ENCODE measurements around the gene CYB5RL.
"Not testable (repeated sequence)": the region's sequence is repeated elsewhere in the genome, so short reads cannot be mapped to it uniquely, and the experiment has no call there.

Gene CYB5RL

DNA sequence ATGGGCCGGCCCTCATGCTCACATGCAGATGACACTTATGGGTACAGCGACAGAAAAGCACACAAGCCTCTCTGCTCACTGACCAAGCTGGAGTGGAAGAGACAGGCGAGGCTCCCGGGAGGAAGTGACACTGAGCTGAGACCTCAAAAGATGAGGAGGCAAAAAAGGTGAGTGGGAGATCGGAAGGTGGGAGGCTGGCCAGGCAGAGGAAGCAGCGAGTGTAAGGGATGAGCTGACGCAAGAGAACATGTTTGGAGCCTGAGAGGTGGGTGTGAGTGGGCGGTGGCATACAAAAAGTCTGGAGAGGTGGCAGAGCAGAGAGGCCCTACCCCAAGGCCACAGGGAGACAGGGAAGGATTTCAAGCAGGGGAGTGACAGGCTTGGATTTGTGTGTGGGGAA, 28.8 kb downstream of the CYB5RL start:
- TF ChIP-seq, protein P1, sequence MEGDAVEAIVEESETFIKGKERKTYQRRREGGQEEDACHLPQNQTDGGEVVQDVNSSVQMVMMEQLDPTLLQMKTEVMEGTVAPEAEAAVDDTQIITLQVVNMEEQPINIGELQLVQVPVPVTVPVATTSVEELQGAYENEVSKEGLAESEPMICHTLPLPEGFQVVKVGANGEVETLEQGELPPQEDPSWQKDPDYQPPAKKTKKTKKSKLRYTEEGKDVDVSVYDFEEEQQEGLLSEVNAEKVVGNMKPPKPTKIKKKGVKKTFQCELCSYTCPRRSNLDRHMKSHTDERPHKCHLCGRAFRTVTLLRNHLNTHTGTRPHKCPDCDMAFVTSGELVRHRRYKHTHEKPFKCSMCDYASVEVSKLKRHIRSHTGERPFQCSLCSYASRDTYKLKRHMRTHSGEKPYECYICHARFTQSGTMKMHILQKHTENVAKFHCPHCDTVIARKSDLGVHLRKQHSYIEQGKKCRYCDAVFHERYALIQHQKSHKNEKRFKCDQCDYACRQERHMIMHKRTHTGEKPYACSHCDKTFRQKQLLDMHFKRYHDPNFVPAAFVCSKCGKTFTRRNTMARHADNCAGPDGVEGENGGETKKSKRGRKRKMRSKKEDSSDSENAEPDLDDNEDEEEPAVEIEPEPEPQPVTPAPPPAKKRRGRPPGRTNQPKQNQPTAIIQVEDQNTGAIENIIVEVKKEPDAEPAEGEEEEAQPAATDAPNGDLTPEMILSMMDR (IDR thresholded peaks at IDR 0.05; ENCODE audit: control extremely low read depth, extremely low read depth, low read depth, missing control alignments), result no peak
- ChIA-PET POLR2A (no interaction called here), CTCF (interaction anchor here (1.1 to 2.5 kb wide), 4 partner anchors 9 to 49 kb away, joined by 3 to 9 read pairs (median 4); no protein-coding TSS in a partner anchor)

DNA sequence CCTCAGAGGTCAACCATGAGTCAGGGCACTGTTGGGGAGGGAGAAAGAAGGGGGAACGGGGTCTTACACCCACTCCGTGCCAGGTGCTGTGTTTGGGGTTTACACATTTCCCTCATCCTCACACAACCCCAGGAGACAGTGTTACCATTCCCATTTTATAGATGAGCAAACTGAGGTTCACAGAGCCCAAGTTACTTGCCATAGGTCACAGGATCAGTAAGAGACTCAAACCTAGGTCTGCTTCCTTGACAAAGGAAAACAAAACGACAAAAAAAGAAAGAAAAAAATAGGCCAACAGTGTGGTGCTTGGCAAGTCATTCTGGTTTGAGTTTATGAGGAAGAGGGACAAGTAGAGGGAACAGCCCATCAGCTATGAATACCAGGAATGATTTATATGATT, 30.8 kb downstream of the CYB5RL start:
- TF ChIP-seq, protein P1 (IDR thresholded peaks at IDR 0.05; ENCODE audit: control extremely low read depth, extremely low read depth, low read depth, missing control alignments), result no peak
- CTCF ChIA-PET, result no interaction called here
- no peak for DNase-seq (ENCODE audit: extremely low spot score)
- POLR2A ChIA-PET, result no interaction called here

More for the DNA sequence above, 28.8 kb downstream of the CYB5RL start:
- no peak for DNase-seq (ENCODE audit: extremely low spot score)

DNA sequence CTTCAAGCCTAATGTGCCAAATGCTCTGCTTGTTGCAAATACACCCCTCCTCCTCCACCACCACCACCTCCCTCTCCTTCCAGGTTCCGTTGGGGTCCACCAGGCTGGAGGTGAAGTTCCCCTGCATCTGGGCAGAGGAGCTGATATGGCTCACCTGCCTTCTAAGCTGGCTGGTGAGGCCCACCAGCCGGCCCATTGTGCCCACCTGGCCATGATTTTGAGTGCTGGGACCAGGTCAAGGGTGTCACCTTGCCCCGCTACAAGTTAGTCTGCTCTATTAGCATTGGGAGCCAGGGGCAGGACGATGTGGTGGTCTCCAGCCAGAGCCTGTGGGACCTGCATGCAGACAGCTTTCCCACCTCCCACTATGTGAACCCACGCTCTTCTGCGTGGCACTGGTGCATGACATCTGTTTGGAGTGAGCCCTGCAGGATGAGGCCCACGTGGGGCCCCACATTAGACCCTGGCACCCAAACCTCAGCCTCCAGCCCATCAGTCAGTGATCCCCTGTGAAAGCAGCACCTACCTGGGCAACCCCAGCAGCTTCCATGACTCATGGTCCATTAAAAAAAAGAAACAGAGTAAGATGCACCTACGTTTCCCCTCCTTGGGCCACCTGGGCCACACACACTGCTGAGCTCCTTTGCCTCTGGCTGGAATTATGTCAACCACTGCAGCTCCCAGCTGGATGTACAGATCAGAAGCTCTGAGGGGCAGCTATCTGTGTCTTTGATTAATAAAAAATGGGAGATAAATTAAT, 31.4 kb downstream of the CYB5RL start:
- ChIA-PET CTCF (no interaction called here), POLR2A (no interaction called here)
- TF ChIP-seq, protein P1 (IDR thresholded peaks at IDR 0.05; ENCODE audit: control extremely low read depth, extremely low read depth, low read depth, missing control alignments), result no peak
- DNase-seq (ENCODE audit: extremely low spot score), result no peak

DNA sequence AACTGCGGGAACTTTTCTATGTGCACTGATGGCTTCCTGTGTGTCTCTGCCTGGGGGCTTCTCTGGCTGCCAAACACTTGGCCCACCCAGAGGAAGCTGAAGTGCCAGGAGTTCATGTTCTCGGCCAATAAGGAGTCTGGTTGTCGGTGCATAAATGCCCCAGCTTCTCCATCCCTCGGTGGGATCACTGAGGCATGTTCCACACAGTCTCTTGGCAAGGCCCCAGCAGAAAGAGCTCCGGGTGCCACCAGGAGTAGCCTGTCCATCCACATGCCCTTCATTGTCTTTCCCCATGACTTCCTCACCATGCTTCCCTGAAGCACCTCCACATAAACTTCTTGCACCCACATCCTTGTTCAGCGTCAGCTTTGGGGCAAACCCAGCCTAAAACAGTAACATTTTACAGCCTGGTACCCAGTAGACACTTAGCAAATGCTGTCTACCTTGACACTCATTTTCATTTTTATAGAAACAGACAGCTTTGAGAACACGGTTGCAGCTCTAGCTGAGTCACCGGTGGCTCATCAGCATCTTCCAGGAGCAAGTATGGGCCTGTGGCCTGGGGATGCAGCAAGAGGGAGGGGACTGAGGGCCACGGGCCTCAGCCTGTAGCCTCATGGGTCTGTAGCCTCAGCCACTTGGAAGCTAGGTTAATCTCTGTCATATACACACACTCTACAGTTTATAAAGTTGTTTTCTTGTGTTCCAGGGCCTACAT, 32.2 kb downstream of the CYB5RL start:
- ChIA-PET CTCF (interaction anchor here (0.8 to 0.9 kb wide), 2 partner anchors 9 to 29 kb away, joined by 3 read pairs; no protein-coding TSS in a partner anchor), POLR2A (no interaction called here)
- DNase-seq (ENCODE audit: extremely low spot score), result no peak
- TF ChIP-seq, protein P1 (IDR thresholded peaks at IDR 0.05; ENCODE audit: control extremely low read depth, extremely low read depth, low read depth, missing control alignments), result no peak

DNA sequence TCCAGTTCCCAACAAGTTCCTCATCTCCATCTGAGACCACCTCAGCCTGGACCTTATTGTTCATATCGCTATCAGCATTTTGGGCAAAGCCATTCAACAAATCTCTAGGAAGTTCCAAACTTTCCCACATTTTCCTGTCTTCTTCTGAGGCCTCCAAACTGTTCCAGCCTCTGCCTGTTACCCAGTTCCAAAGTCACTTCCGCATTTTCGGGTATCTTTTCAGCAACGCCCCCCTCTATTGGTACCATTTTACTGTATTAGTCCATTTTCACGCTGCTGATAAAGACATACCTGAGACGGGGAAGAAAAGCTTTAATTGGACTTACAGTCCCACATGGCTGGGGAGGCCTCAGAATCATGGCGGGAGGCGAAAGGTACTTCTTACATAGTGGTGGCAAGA, 33.5 kb downstream of the CYB5RL start:
- DNase-seq (ENCODE audit: extremely low spot score); POLR2A ChIA-PET; CTCF ChIA-PET: not testable (repeated sequence)

DNA sequence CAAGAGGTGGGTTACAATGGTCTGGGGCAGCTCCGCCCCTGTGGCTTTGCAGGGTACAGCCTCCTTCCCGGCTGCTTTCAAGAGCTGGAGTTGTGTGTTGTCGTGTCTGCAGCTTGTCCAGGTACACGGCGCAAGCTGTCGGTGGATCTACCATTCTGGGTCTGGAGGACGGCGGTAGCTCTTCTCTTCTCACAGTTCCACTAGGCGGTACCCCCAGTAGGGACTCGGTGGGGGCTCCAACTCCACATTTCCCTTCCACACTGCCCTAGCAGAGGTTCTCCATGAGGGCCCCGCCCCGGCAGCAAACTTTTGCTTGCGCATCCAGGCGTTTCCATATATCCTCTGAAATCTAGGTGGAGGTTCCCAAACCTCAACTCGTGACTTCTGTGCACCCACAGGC, 34.7 kb downstream of the CYB5RL start:
- TF ChIP-seq, protein P1 (IDR thresholded peaks at IDR 0.05; ENCODE audit: control extremely low read depth, extremely low read depth, low read depth, missing control alignments), result no peak
- POLR2A ChIA-PET, result no interaction called here
- CTCF ChIA-PET, result no interaction called here
- no peak for DNase-seq (ENCODE audit: extremely low spot score)

DNA sequence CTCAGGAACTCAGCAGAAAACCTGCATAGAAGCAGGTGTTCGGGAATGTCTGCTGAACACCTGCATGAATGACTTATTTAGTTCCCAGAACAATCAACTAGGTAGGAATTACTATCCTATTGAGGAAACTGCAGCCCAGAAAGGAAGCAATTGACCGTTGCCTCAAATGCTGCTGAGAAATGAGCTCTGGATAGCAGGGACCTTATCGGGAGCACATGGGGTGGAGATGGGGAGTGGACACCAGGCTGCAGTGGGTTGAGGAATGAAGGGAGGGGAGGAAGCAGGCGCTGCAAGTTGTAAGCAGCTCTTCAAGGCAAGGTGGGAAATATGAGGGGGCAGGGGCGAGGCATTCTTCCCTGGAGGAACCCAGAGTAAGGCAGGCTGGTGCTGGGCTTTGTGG, 36.3 kb downstream of the CYB5RL start:
- TF ChIP-seq, protein P1 (IDR thresholded peaks at IDR 0.05; ENCODE audit: control extremely low read depth, extremely low read depth, low read depth, missing control alignments), result no peak
- POLR2A ChIA-PET, result no interaction called here
- CTCF ChIA-PET, result interaction anchor here (1.9 kb wide), 1 partner anchor 38 kb away, joined by 4 read pairs; no protein-coding TSS in a partner anchor
- DNase-seq (ENCODE audit: extremely low spot score), result no peak

Measured in GM10248 (cell line).